22Rv1 (cell line): Measurements from ENCODE around the gene ELOVL5.
"Not testable (repeated sequence)": the region's sequence is repeated elsewhere in the genome, so short reads cannot be mapped to it uniquely, and the experiment has no call there.

ENCODE experiments used
- H3K27ac ChIP-seq: fragments of 450-650 bp; 2 replicates; pipeline ENCODE4 v1.5.1; 2017
- CTCF ChIP-seq: fragments of 450-650 bp; IDR thresholded peaks from 2 replicates; pipeline ENCODE4 v1.5.1; 2017; ENCODE audit warnings: mild to moderate bottlenecking
- ZFX ChIP-seq: fragments of 450-650 bp; IDR thresholded peaks from 2 replicates; pipeline ENCODE4 v1.6.1; 2017; ENCODE audit warnings: antibody characterized with exemption, borderline replicate concordance

Gene ELOVL5

GRCh38 chr6:53348371-53349208 is at the start of gene ELOVL5:
Gene ELOVL5 (minus strand): TSS chr6:53348950. CDS start chr6:53295699, 53,251 bp downstream.
- peak within 1 kb of the TSS; percentile 81 for H3K27ac ChIP-seq
- TF ChIP-seq ZFX: no peak
- no peak for TF ChIP-seq CTCF

- no peak overlapping the region for H3K27ac ChIP-seq
- no peak for TF ChIP-seq CTCF
- no peak for TF ChIP-seq ZFX
Measured at GRCh38 chr6:53397283-53397682, 48.5 kb upstream of the ELOVL5 start.

- TF ChIP-seq ZFX (no peak), CTCF (no peak)
- H3K27ac ChIP-seq: peak overlapping the region; percentile 45
Measured at GRCh38 chr6:53395986-53396385, 47.2 kb upstream of the ELOVL5 start.

- H3K27ac ChIP-seq: no peak overlapping the region
- TF ChIP-seq CTCF (no peak), ZFX (no peak)
Measured at GRCh38 chr6:53394704-53395103, 46.0 kb upstream of the ELOVL5 start.

- TF ChIP-seq CTCF (no peak), ZFX (no peak)
- H3K27ac ChIP-seq: no peak overlapping the region
Measured at GRCh38 chr6:53391170-53391569, 42.4 kb upstream of the ELOVL5 start.

GRCh38 chr6:53390010-53390409 is 41.3 kb upstream of the ELOVL5 start:
- no peak overlapping the region for H3K27ac ChIP-seq
- TF ChIP-seq CTCF (no peak), ZFX (no peak)

- H3K27ac ChIP-seq: not testable (repeated sequence)
Measured at GRCh38 chr6:53388615-53389014, 39.9 kb upstream of the ELOVL5 start.

GRCh38 chr6:53382421-53382820 is 33.7 kb upstream of the ELOVL5 start:
- H3K27ac ChIP-seq: no peak overlapping the region
- TF ChIP-seq ZFX (no peak), CTCF (no peak)
